Hepatocyte (in vitro differentiated cells): ENCODE results near the gene CACNA1C.

Experiments used
- CTCF ChIP-seq: fragments of 200-600 bp; sonication (generic); IDR thresholded peaks from 2 replicates; pipeline ENCODE4 v1.5.1; 2016; ENCODE audit warnings: antibody characterized with exemption, mild to moderate bottlenecking; ENCODE audit not compliant: poor library complexity
- EZH2 ChIP-seq: fragments of 200-600 bp; sonication (generic); IDR thresholded peaks from 2 replicates; pipeline ENCODE4 v1.6.1; 2016; ENCODE audit warnings: antibody characterized with exemption, mild to moderate bottlenecking, borderline replicate concordance
- EZH2phosphoT487 ChIP-seq: fragments of 200-600 bp; sonication (generic); IDR thresholded peaks from one replicate; pipeline ENCODE4 v1.6.1; 2018; ENCODE audit warnings: antibody characterized with exemption, mild to moderate bottlenecking, low read depth, moderate library complexity; ENCODE audit not compliant: unreplicated experiment, severe bottlenecking

- no peak for TF ChIP-seq CTCF
- TF ChIP-seq EZH2: no peak
- TF ChIP-seq EZH2phosphoT487: no peak
Observed at GRCh38 chr12:2150833-2151232, 98.0 kb downstream of the CACNA1C start.
